GM12874 (cell line): ENCODE results near the gene FBXO2.

Experiments
- CTCF ChIP-seq: IDR thresholded peaks from 2 replicates; pipeline ENCODE4 v1.5.1; 2011; ENCODE audit warnings: low read depth, mild to moderate bottlenecking, control low read depth, low read length, moderate library complexity; ENCODE audit not compliant: insufficient read depth

The FBXO2 gene

GRCh38 chr1:11622398-11622797 lies 31.8 kb downstream of the FBXO2 start:
- TF ChIP-seq CTCF, result no peak

GRCh38 chr1:11620924-11621323 lies 33.3 kb downstream of the FBXO2 start:
- no peak for TF ChIP-seq CTCF

- TF ChIP-seq CTCF, result no peak
Measured at GRCh38 chr1:11620405-11620804, 33.8 kb downstream of the FBXO2 start.

GRCh38 chr1:11617741-11618140 lies 36.5 kb downstream of the FBXO2 start:
- TF ChIP-seq CTCF, result no peak

GRCh38 chr1:11617314-11617713 lies 36.9 kb downstream of the FBXO2 start:
- TF ChIP-seq CTCF, result no peak

- TF ChIP-seq CTCF, result no peak
Measured at GRCh38 chr1:11616766-11617165, 37.5 kb downstream of the FBXO2 start.

GRCh38 chr1:11615090-11615489 lies 39.1 kb downstream of the FBXO2 start:
- TF ChIP-seq CTCF, result no peak

- no peak for TF ChIP-seq CTCF
Measured at GRCh38 chr1:11613347-11613746, 40.9 kb downstream of the FBXO2 start.
